IMR-90 (cell line): ENCODE data around the gene PHC3.

Experiments
- BHLHE40 ChIP-seq: fragments of 150-350 bp; IDR thresholded peaks from 2 replicates; pipeline ENCODE4 v1.6.1; 2016; ENCODE audit warnings: mild to moderate bottlenecking, low read depth, low read length
- CEBPB ChIP-seq: IDR thresholded peaks from 2 replicates; pipeline ENCODE4 v1.6.1; 2012; ENCODE audit warnings: low read depth, low read length, improper control_type of control experiment
- FOS ChIP-seq: fragments of 150-350 bp; IDR thresholded peaks from 2 replicates; pipeline ENCODE4 v1.6.1; 2016; ENCODE audit warnings: low read depth, low read length
- MAFK ChIP-seq: IDR thresholded peaks from 2 replicates; pipeline ENCODE4 v1.6.1; 2012; ENCODE audit warnings: low read depth, low read length, improper control_type of control experiment
- MAZ ChIP-seq: IDR thresholded peaks from 2 replicates; pipeline ENCODE4 v1.6.1; 2012; ENCODE audit warnings: low read depth, mild to moderate bottlenecking, low read length, improper control_type of control experiment, moderate library complexity, borderline replicate concordance
- MXI1 ChIP-seq: IDR thresholded peaks from 2 replicates; pipeline ENCODE4 v1.6.1; 2012; ENCODE audit warnings: low read depth, mild to moderate bottlenecking, low read length, moderate library complexity, borderline replicate concordance
- POLR2A ChIP-seq: IDR thresholded peaks from 2 replicates; pipeline ENCODE4 v1.6.1; 2012; ENCODE audit warnings: mild to moderate bottlenecking, low read depth, low read length
- RAD21 ChIP-seq: IDR thresholded peaks from 2 replicates; pipeline ENCODE4 v1.6.1; 2012; ENCODE audit warnings: low read length, improper control_type of control experiment
- RCOR1 ChIP-seq: IDR thresholded peaks from 2 replicates; pipeline ENCODE4 v1.6.1; 2012; ENCODE audit warnings: mild to moderate bottlenecking, low read length, improper control_type of control experiment; ENCODE audit not compliant: insufficient replicate concordance
- RFX5 ChIP-seq: IDR thresholded peaks from 2 replicates; pipeline ENCODE4 v1.8.0; 2012; ENCODE audit warnings: low read depth, mild to moderate bottlenecking, low read length, moderate library complexity
- SMC3 ChIP-seq: fragments of 150-350 bp; IDR thresholded peaks from 2 replicates; pipeline ENCODE4 v1.6.1; 2016; ENCODE audit warnings: low read depth, mild to moderate bottlenecking, antibody characterized with exemption, low read length, moderate library complexity
- TF ChIP-seq, protein P1 (sequence below): conservative IDR thresholded peaks from 2 replicates; pipeline ENCODE4 v1.5.1; 2012; ENCODE audit warnings: mild to moderate bottlenecking, low read depth, low read length, improper control_type of control experiment
- TF ChIP-seq, protein P2 (sequence below): fragments of 150-350 bp; IDR thresholded peaks from 2 replicates; pipeline ENCODE4 v1.6.1; 2016; ENCODE audit warnings: low read depth, mild to moderate bottlenecking, low read length, moderate library complexity, borderline replicate concordance
- TF ChIP-seq, protein P3 (sequence below): fragments of 150-350 bp; IDR thresholded peaks from 2 replicates; pipeline ENCODE4 v1.6.1; 2017; ENCODE audit warnings: mild to moderate bottlenecking, antibody characterized with exemption, low read length, low read depth

DNA sequence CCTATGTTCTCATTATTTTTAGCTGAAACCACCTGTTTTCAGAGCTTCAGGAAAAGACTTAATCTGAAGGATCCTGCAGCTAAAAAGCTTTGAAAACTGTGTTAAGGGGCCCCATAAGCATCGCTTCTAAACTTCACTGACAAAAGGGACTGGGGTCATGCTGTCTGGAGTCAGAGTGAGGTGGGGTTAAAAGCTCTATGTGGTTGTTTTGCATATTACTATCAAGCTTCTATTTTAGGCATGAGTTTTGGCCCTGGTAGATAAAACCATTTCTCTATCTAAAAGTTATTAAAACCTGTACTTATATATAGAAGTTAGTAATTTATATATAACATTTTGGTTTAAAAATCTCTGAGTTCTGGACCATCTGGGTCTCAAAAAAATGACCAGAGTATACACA is 98.2 kb downstream of the PHC3 start:
- TF ChIP-seq, protein P1, sequence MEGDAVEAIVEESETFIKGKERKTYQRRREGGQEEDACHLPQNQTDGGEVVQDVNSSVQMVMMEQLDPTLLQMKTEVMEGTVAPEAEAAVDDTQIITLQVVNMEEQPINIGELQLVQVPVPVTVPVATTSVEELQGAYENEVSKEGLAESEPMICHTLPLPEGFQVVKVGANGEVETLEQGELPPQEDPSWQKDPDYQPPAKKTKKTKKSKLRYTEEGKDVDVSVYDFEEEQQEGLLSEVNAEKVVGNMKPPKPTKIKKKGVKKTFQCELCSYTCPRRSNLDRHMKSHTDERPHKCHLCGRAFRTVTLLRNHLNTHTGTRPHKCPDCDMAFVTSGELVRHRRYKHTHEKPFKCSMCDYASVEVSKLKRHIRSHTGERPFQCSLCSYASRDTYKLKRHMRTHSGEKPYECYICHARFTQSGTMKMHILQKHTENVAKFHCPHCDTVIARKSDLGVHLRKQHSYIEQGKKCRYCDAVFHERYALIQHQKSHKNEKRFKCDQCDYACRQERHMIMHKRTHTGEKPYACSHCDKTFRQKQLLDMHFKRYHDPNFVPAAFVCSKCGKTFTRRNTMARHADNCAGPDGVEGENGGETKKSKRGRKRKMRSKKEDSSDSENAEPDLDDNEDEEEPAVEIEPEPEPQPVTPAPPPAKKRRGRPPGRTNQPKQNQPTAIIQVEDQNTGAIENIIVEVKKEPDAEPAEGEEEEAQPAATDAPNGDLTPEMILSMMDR = no peak
- TF ChIP-seq MAFK (no peak), RAD21 (no peak), BHLHE40 (no peak), POLR2A (no peak), FOS (no peak), MXI1 (no peak), RFX5 (no peak), SMC3 (no peak), MAZ (no peak), CEBPB (no peak), RCOR1 (no peak)
- TF ChIP-seq, protein P2, sequence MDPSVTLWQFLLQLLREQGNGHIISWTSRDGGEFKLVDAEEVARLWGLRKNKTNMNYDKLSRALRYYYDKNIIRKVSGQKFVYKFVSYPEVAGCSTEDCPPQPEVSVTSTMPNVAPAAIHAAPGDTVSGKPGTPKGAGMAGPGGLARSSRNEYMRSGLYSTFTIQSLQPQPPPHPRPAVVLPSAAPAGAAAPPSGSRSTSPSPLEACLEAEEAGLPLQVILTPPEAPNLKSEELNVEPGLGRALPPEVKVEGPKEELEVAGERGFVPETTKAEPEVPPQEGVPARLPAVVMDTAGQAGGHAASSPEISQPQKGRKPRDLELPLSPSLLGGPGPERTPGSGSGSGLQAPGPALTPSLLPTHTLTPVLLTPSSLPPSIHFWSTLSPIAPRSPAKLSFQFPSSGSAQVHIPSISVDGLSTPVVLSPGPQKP = no peak
- TF ChIP-seq, protein P3, sequence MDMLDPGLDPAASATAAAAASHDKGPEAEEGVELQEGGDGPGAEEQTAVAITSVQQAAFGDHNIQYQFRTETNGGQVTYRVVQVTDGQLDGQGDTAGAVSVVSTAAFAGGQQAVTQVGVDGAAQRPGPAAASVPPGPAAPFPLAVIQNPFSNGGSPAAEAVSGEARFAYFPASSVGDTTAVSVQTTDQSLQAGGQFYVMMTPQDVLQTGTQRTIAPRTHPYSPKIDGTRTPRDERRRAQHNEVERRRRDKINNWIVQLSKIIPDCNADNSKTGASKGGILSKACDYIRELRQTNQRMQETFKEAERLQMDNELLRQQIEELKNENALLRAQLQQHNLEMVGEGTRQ = no peak
